Heart right ventricle (tissue), 16 donors: ENCODE data around the gene SIK2. TPM values are rescaled to one million over a fixed set of nuclear protein-coding genes. Genes with fewer than 3 reads are reported as not detected.

Source experiments
- ATAC-seq, 8 donors: fragments of 200-7000 bp; cut with Tn5 transposase; one replicate each; pipeline ENCODE4 v1.9.1; 2020; ENCODE audit warnings: mild to moderate bottlenecking in 8 of 8, moderate library complexity in 8 of 8, moderate number of reproducible peaks in 1 of 8
- DNase-seq, 2 donors: peaks; one replicate each; pipeline ENCODE4 v3.0.0-alpha.2; 2020
- H3K27ac ChIP-seq, 10 donors: fragments of 200-600 bp; sonication (generic) in 2 of 10; one replicate each; pipeline versions ENCODE4 v1.5.0 to v1.8.0; 2020 to 2022; ENCODE audit warnings: mild to moderate bottlenecking in 3 of 10
- H3K27me3 ChIP-seq, 7 donors: fragments of 200-600 bp; one replicate each; pipeline ENCODE4 v1.8.0; 2021 to 2022; ENCODE audit warnings: mild to moderate bottlenecking in 2 of 7
- H3K36me3 ChIP-seq, 9 donors: fragments of 200-600 bp; sonication (generic) in 1 of 9; one replicate each; pipeline versions ENCODE4 v1.5.0 to v1.8.0; 2020 to 2022; ENCODE audit warnings: mild to moderate bottlenecking in 2 of 9
- H3K4me1 ChIP-seq, 9 donors: fragments of 200-600 bp; sonication (generic) in 1 of 9; one replicate each; pipeline versions ENCODE4 v1.5.0 to v1.8.0; 2020 to 2022; ENCODE audit warnings: mild to moderate bottlenecking in 4 of 9
- H3K4me3 ChIP-seq, 10 donors: fragments of 200-600 bp; sonication (generic) in 2 of 10; one replicate each; pipeline versions ENCODE4 v1.5.0 to v1.8.0; 2020 to 2022; ENCODE audit warnings: mild to moderate bottlenecking in 7 of 10, moderate library complexity in 2 of 10
- H3K9me3 ChIP-seq, 11 donors: fragments of 200-600 bp in 10 of 11; sonication (generic) in 2 of 11; one replicate each; pipeline versions ENCODE4 v1.5.0 to v1.8.0; 2013 to 2022; ENCODE audit warnings: mild to moderate bottlenecking in 2 of 11, control low read depth in 1 of 11, moderate library complexity in 1 of 11
- CTCF ChIP-seq, 9 donors: fragments of 200-600 bp; sonication (generic) in 2 of 9; IDR thresholded peaks; one replicate each; pipeline versions ENCODE4 v1.5.0 to v1.8.0; 2021 to 2022; ENCODE audit warnings: antibody characterized with exemption in 9 of 9, mild to moderate bottlenecking in 5 of 9, moderate library complexity in 1 of 9
- WGBS, 2 donors: extraction: QIAGEN DNeasy Blood & Tissue Kit; methylation state at CpG; one replicate each; pipeline ENCODE4 v1.1.7; 2013; ENCODE audit warnings: inconsistent platforms in 1 of 2; 5-methylcytosine and 5-hydroxymethylcytosine counted together
- intact Hi-C, 10 donors: fragments of 100-400 bp; cut with DNase I; formaldehyde crosslinking; loops; one replicate each; pipeline versions ENCODE4 v1.11.1 to v1.14.2; 2022
- polyA plus RNA-seq, 2 donors: library from polyadenylated mRNA; stranded (reverse); fragments of 200-250 nt; gene quantifications; one replicate each; pipeline ENCODE4 v1.2.3, GENCODE V29; 2013
- total RNA-seq, 10 donors: library from RNA; stranded (reverse); fragmentation: NEBNext Ultra II Directional in 3 of 10; extraction: Animal tissue kit (Norgen Biotek cat#: 25700) in 3 of 10; gene quantifications; one replicate each; pipeline versions ENCODE4 v1.2.1 to v1.2.4, GENCODE V29; 2021 to 2023
- donor health status: Arrhythmogenic right ventricular cardiomyopathy.
- donor health status: ischemic (EF 13 %, LVEDD 7.1; RV severe dilation, severe dysfunction).
- donor health status: healthy with polysubstance abuse.
- donor health status: DM: no; HTN: yes; CAD: no.
- donor health status: DM: no; HTN: no; CAD: no.
- donor health status: ischemic (EF 25% LVEDD 6.9; RV normal size, moderate dysfunction).
- donor health status: ischemic (EF 25% LVEDD 5.7; RV mildly dilated, moderate dysfunction).
- donor health status: healthy.
- donor health status: DM: yes; HTN: yes; CAD: no.
- donor health status: Ischemic cardiomyopathy.
- donor health status: ischemic (EF 35%, LVEDD 5.7; RV mildly dilated, moderate dysfunction).
- donor health status: nonischemic (EF 11% LVEDD 7.7; RV severe dilation, severe dysfunction).
- donor health status: DM: yes; HTN: yes; CAD: no.
- donor health status: PGD.
- donor health status: ischemic (EF 29% LVEDD 5.4; RV normal size, mild dysfunction).
- donor health status: nonischemic (EF 23%, LVEDD 6.1; RV moderate dilation, normal function).

SIK2 gene
- total and polyA plus RNA-seq, 12 donors = 4.1 to 41.6 (median 28.8) TPM

- 97 to 98% methylated on average over 6 of the region's 6 CpGs for WGBS, 2 donors
- Histone ChIP-seq H3K36me3 (peaks cover 0 to 100% (median 74%) of the 10 kb centered on the region in 9 donors), H3K9me3 (no peaks in the 10 kb centered on the region), H3K27me3 (no peaks in the 10 kb centered on the region), H3K4me3 (no peak overlapping the region), H3K27ac (no peak overlapping the region), H3K4me1 (peaks cover 0 to 30% (median 22%) of the 10 kb centered on the region in 9 donors)
- DNase-seq = no peak
- intact Hi-C loops = loop anchor here in 1 of 10 donors (2.0 kb wide), 1 partner anchor 13 kb away; no protein-coding TSS in a partner anchor
- TF ChIP-seq CTCF (IDR thresholded peaks at IDR 0.05) = no peak
- ATAC-seq = no peak
Measured at GRCh38 chr11:111756097-111756496, 153.8 kb downstream of the SIK2 start.

- no peaks in the 10 kb centered on the region for H3K9me3 ChIP-seq
- peak overlapping the region in 9 of 10 donors; percentile 58 to 82 (median 68) for H3K27ac ChIP-seq
- intact Hi-C loops = no loop called here
- peaks cover 6 to 54% (median 31%) of the 10 kb centered on the region in 9 donors for H3K4me1 ChIP-seq
- H3K4me3 ChIP-seq = peak overlapping the region in 1 of 10 donors; percentile 1
- ATAC-seq (peak; percentile 15 to 86 (median 80)), DNase-seq (no peak)
- no peaks in the 10 kb centered on the region for H3K27me3 ChIP-seq
- H3K36me3 ChIP-seq = peaks cover 0 to 100% (median 49%) of the 10 kb centered on the region in 9 donors
- no peak for TF ChIP-seq CTCF (IDR thresholded peaks at IDR 0.05)
Measured at GRCh38 chr11:111759376-111759775, 157.1 kb downstream of the SIK2 start.

- DNase-seq (no peak), ATAC-seq (peak in 4 of 8 donors; percentile 27 to 69 (median 49))
- peaks cover 0 to 100% (median 45%) of the 10 kb centered on the region in 9 donors for H3K36me3 ChIP-seq
- WGBS, 2 donors = 51 to 72% methylated on average over 5 of the region's 5 CpGs
- peak overlapping the region in 9 of 10 donors; percentile 58 to 82 (median 68) for H3K27ac ChIP-seq
- H3K9me3 ChIP-seq = no peaks in the 10 kb centered on the region
- H3K4me3 ChIP-seq = peak overlapping the region in 1 of 10 donors; percentile 1
- no peak for TF ChIP-seq CTCF (IDR thresholded peaks at IDR 0.05)
- H3K27me3 ChIP-seq = no peaks in the 10 kb centered on the region
- intact Hi-C loops = no loop called here
- peaks cover 6 to 59% (median 36%) of the 10 kb centered on the region in 9 donors for H3K4me1 ChIP-seq
Measured at GRCh38 chr11:111759778-111760407, 157.6 kb downstream of the SIK2 start.

- H3K4me3 ChIP-seq = no peak overlapping the region
- peak overlapping the region in 3 of 10 donors; percentile 68 to 82 (median 78) for H3K27ac ChIP-seq
- no peak for TF ChIP-seq CTCF (IDR thresholded peaks at IDR 0.05)
- no peak for DNase-seq
- H3K4me1 ChIP-seq = peaks cover 6 to 65% (median 41%) of the 10 kb centered on the region in 9 donors
- H3K27me3 ChIP-seq = no peaks in the 10 kb centered on the region
- H3K9me3 ChIP-seq = no peaks in the 10 kb centered on the region
- ATAC-seq = no peak
- peaks cover 0 to 90% (median 42%) of the 10 kb centered on the region in 9 donors for H3K36me3 ChIP-seq
- WGBS, 2 donors = 70 to 79% methylated on average over 4 of the region's 4 CpGs
- intact Hi-C loops = no loop called here
Measured at GRCh38 chr11:111761036-111761435, 158.8 kb downstream of the SIK2 start.
